CD4-positive, alpha-beta T cell treated with Interferon alpha-2 for 1 hour (primary cell): Measurements from ENCODE around the gene EDEM1.
"Not testable (repeated sequence)": the region's sequence is repeated elsewhere in the genome, so short reads cannot be mapped to it uniquely, and the experiment has no call there.

Experiments used
- DNase-seq, 2 donors: peaks; one replicate each; pipeline ENCODE4 v3.0.0-alpha.2; 2020 to 2022

Gene EDEM1

DNA sequence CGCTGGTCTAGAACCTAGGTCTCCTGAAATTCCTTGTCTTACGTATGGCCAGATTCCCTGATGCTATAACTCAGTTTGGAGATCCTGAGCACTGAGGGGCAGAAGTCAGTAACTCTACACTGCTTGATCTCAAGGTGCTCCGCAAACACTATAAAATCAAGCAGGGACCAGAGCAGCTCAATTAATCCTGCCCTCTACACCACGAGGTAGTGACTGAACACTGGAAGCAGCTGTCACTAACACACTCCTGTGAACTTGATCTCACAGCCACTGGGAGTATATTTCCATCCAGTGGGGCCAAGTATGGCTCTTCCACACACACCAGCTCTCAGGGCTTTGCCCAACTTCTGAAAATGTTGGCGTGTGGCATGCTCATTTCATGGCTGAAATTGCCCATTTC is 51.0 kb downstream of the EDEM1 start:
- DNase-seq = no peak

DNA sequence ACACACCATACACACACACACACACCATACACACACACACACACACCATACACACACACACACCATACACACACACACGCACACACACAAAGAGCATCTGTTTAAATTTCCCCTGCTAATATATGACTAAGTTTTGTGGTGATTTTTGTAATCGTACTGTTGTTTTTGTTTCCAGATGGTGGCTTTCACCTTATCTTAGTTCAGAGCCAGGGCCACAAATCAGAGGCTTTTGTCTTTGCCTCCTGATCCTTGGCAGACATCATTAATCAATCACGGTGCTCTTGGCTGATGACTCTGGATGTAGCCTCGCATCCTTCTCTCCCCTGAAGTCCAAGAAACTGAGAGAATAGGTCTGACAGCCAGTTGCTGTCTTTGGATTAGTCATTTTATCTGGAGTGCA is 52.1 kb downstream of the EDEM1 start:
- no peak for DNase-seq

DNA sequence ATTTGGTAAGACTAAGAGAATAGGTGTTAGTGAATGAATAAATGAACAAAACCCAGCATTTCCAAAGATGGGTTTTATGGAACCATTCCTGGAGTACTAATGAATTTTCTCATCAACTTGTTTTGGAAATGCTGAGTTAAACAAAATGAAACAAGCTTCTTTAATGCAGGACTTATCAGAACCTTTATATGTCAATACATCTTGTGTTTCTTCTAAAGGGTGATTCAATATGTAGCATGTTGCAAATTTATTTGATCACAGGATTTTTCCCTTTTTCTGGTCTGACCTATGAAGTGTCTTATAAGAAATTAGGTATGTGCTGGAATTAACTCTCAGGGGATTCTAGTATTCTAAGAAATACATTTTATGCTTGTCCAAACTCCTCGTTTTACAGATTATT is 53.2 kb downstream of the EDEM1 start:
- no peak for DNase-seq

DNA sequence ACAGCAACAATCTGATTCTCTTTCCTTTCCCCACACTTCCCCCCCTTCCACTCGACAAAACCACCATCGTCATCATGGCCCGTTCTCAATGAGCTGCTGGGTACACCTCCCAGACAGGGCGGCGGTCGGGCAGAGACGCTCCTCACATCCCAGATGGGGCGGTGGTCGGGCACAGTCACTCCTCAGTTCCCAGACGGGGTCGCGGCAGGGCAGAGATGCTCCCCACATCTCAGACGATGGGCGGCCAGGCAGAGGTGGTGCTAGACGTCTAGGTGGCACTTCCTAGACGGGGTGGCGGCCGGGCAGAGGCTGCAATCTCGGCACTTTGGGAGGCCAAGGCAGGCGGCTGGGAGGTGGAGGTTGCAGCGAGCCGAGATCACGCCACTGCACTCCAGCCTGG is 55.3 kb downstream of the EDEM1 start:
- DNase-seq = not testable (repeated sequence)

DNA sequence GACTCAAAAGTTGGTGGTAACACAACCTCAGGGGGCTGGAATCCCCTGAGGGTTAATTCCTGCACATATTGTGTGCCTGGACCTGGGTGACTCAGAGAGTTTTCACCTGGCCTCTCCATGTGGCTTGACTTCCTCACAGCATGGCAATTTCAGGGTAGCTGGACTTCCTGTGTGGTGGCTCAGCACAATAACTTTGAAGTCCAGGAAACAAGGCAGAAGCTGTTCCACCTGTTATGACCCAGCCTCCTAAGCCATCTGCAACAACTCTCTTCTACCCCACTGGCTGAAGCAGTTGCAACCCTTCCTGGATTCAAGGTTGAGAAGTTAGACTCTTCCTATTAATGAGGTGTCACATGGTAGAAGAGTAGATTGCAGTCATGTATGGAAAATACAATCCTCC is 58.4 kb downstream of the EDEM1 start:
- no peak for DNase-seq

DNA sequence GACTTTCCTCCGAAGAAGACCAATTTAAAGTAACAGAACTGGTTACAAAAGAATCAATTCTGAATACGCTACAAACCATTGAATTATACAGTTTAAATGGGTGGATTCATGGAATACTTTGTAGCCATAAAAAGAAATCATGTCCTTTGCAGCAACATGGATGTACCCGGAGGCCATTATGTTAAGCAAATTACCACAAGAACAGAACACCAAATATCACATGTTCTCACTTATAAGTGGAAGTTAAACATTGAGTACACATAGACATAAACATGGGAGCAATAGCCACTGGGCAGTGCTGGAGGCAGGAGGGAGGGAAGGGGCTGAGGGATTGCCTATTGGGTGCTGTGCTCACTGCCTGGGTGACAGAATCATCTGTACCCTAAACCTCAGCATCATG is 61.3 kb downstream of the EDEM1 start:
- no peak for DNase-seq

DNA sequence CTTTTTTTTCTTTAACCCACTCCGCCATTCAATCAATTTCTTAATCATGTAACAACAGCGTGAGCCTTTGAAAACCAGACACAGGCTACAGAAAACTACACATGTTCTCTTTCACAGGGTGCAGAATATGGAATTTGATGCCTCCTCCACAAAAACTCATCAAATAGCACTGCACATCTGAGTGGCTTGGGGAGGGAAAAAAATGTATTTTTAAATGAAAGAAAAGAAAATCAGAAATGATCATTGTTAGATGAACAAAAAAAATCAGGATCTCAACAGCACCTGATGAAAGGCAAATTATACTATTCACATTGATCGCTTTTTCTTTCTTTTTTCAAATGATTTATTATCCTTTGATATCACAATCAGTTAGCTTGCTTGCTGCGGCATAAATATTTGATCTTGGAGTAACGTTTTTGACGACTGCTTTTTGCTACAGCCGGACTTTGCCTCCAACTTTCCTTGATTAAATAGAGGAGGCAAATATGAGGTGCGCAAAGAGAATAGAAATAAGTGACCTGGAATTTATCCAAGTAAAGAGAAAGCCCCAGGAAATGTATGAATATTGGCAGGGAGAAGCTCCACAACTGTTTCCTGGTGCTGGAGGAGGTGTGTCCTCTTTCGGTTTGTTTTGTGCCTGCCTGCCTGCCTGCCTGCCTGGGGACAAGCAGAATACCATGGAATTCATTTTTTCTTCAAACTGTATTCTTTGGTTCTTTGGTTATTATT is 63.1 kb downstream of the EDEM1 start:
- no peak for DNase-seq

DNA sequence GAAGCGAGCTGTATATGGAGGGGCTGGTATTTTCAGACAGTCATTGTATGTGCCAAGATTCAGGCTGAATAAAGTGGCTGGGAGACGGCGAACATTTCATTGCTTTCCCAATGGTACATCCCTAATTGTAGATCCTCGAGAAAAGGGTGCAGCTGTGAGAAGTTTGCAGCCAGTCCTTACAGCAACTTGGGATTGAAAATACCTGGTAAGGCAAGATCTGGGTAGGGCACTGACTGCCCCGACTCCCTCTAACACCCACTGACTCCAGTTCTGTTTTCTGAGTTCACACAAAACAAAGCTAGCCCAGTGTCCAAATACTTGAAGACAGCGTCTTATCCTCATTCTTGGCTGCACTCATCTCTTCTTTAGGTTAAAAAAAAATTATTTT is 63.7 kb downstream of the EDEM1 start:
- no peak for DNase-seq

DNA sequence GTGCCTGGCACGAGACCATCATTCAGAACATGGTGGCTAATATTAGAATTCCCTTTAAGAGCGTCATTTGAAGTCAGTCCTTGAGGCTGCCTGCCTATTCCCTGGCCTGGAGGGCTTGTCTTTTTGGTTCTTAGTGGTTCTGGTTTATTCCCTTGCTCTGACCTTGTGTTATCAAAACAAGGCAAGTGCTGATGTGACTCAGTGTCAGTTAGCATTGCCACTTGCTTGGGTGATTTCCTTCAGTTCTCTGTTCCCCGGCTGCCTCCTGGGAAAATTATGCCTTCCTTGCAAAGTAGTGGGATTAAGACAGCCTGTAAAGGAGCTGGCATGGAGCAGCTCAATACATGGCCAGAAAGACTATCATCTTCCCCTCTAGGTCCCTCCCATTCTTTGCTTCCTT is 64.6 kb downstream of the EDEM1 start:
- DNase-seq = no peak

DNA sequence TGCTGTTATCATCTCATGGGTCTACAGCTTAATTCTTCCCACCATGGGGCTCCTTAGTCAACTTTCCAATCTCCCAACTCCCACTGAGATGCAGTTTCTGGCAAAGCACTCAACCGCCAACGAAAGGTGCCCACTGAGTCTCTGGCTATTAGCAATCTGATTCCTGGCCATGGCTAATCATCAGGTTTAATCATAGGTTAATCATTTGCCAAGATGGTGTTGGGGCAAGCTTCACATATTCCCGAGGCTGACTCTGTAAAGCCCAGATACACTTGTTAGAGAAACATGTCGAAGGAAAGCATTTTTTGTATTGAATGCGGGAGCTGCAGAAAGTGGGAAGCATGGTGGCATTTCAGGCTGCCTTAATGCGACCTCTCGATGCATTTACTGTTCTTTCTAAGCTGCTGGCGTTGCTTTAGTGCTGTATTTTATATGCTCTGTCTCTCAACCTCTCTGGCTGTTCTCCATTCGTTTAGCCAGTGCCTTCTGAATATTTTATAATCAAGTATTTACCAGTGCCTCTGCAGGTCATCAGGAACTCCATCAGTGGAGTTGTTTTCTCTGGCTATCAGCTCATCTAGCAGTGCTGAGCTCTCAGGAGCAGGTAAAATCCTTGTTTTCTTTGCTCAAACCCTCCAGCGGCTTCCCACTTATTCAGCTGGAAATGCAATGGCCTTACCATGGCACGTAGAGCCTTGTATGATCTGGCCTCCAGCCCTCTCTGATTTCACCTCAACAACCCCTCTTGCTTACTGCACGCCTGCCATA is 67.0 kb downstream of the EDEM1 start:
- DNase-seq = no peak

DNA sequence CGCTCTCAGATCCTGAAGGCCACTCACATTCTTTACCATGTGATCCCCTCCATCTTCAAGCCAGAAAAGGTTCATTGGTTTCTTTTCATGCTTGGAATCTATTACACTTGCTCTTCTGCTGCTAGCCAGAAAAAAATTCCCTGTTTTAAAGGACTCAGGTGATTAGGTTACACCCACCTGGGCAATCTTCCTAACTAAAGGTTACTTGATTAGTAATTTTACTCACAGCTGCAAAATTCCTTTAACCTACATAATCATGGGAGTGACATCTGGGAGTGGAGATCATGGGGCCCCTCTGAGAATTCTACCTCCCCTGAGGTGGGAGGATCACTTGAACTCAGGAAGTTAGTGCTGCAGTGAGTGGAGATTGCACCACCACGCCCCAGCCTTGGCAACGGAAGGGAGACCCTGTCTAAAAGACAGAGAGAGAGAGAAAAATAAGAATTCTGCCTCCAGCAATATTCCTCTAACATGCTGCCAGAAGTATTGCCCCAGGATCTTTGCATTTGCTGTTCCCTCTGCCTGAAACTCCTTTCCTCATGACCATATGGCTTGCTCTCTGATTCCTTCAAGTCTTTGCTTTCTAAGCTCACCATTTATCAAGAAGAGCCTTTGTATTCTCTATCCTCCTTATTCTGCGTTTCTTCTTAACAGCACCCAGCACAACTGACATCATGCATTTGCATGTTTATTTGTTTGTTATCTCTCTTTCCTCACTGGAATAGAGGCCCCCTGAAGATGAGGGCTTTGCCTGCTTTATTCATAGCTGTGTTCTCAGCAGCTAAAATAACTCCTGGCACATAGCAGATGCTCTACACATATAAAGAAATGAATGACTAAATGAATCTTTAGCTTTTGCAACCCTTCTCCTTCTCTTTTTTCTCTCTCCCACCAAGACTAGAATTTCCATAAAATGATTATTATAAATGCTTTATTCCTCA is 68.2 kb downstream of the EDEM1 start:
- DNase-seq = no peak

DNA sequence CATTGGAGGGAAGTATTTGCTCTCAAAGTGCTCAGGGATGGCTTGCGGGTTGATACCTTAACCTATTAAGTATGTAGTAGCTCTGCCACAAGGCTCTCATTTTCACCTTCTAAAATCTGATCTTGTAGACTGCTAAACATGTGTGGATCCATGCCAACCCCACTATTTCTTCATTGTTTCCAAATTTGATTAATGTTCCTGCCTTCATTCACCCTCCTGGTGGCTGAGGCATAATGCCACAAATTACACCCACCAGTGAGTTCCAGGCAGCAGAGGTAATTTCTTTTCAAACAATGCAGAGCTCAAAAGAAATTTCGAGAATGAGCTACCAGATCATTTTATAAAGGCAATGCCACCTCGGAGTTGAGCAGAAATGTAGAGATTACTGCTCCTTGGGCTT is 71.0 kb downstream of the EDEM1 start:
- DNase-seq = no peak

DNA sequence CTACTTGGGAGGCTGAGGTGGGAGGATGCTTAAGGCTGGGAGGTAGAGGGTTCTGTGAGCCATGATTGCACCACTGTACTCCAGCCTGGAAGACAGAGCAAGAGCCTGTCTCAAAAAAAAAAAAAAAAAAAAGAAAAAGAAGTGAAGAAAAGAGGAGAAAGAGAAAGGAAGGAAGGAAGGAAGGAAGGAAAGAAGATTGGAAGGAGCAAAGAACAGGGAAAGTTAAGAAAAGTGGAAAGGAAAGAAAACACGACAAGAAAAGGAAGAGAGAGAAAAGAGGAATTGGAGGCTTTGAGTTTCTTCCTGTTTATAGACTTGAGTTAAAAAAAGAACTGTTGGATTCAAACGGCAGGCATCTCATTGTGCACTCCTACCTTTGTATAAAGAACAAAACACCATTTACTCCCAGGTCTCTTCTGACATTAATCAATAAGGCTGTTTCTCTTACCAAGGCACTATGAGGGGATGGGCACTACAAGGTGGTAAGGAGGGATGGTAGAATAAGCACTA is 73.5 kb downstream of the EDEM1 start:
- DNase-seq = no peak

DNA sequence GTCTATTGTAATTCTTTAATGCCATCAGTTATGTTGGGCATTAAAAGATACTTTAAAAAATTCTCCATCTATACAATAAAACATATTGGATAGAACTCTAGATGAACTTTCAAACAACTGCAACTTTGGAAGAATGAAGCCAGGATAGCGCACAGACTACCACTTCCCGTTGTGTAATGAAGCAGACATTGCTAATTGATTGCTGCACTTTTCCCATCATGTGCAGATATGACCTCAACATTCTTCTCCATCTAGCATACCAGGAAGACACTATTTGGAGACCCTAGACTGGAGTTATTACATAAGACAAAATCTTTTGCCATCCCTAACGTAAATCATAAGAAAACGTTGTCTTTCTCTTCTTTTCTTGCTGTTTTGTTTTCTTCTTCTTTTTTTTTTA is 75.0 kb downstream of the EDEM1 start:
- DNase-seq = no peak

DNA sequence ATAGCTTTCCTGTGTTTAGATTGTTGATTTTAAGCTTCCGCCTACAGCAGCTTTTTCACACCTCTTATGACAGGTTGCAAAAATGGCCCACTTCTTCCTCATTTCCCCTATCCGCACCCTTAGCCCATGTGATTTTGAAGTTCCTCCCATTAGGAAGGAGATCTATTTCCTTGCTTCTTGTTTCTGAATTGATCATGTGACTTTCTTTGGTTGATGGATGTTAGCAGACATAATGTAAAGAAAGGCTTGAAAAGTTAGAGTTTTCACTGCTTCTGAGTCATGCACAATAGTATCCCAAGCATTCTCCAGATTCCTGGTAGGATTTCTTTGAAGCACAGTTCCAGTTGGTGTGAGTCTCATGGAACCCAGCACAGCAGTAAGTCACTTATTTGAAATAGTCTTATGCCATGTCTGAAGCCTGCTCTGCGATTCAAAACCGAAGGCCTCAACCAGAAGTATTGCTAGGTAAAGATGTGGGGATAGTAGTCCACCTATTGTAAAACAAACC is 76.6 kb downstream of the EDEM1 start:
- no peak for DNase-seq

DNA sequence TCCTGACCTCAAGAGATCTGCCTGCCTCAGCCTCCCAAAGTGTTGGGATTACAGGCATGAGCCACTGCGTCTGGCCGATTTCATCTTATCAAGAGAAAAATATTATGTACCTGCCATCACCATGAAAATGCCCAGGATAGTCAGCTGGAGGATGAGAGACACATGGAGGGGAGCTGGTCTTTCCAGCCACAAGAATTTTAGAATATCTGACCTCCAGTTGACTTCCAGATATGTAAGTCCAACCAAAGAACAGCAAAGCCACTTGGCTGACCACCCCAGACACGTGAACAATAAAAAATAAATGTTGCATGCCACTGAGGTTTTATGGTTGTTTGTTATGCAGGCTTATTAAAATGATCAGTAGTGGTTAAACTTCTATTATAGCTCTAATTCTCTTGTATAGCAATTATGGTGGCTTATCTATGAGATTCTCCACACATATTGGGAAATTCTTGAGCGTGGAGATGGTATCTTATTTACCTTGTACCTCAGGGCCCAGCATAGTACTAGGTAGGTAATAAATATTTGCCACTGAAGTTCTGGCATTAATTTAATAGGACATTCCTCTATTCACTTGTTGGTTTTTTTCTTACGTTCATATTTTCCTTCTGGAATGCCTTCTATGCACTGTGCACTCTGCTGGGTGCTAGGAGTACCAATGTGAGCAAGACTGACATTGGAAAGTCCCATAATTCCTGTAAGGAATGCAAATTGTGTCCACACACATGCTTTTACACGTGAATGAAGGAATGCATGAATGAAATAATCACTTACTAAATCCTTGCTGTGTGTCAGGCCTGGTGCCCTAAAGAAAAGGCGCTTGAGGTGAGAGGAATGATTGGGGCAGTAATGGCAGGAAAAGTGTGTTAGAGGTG is 77.6 kb downstream of the EDEM1 start:
- DNase-seq = no peak

DNA sequence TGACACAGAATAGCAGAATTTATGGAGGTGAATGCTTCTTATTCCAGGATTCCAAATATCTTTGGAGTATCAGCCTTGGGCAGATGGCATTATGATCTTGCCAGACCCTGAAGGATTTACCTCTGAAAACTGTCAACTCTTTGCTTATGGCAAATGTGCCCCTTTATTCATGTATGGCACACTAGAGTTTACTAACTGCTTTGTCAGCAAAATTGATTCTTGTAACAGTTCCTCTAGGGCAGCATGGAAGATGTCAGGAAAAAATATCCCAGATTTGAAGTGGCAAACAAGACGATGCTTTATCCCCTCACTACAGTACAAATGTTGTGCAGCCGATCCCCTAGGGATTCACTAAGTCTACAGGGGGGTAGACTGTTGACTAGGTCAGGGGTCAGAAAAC is 79.7 kb downstream of the EDEM1 start:
- DNase-seq = no peak

DNA sequence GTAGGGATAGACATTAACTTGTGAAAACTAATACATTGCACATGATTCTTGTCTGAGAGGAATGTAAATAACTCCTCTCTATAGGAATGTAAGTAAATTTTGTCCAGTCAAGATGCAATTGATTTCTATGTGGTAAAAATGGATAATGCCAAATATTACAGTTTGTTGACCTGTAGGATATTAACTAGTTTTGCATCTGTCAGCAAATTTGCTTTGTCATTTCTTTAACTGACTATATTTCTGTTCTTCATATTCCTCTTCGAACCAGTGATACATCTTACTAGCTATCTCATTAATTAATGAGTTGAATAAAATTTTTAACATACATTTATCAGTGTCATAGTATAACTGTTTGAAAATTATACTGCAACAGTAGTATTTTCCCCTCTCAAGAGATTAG is 80.4 kb downstream of the EDEM1 start:
- DNase-seq = no peak
